Common myeloid progenitor, CD34-positive (primary cell): ENCODE data around the gene POU2AF3.

Source experiments
- CTCF ChIA-PET: fragments of 350-600 bp; sonication (Branson Sonifier 250); formaldehyde crosslinking; loops from one replicate; lab custom pipeline; 2021; ENCODE audit warnings: antibody characterized with exemption; lab: Charles Lee
- POLR2A ChIA-PET: fragments of 350-600 bp; sonication (Branson Sonifier 250); formaldehyde crosslinking; loops from one replicate; lab custom pipeline; 2021; ENCODE audit warnings: antibody characterized with exemption; lab: Charles Lee
- DNase-seq, 3 donors: peaks; one replicate each; pipeline versions ENCODE4 v3.0.0 to v3.0.0-alpha.2; 2013
- H3K27ac ChIP-seq, 2 experiments: 1 replicate in 1 of 2; 2 replicates in 1 of 2; pipeline ENCODE4 v1.7.0; 2013; ENCODE audit warnings: inconsistent platforms in 2 of 2, low read length in 2 of 2, mild to moderate bottlenecking in 2 of 2, low read depth in 1 of 2, moderate library complexity in 1 of 2; ENCODE audit not compliant: severe bottlenecking in 2 of 2, insufficient read depth in 1 of 2, poor library complexity in 1 of 2
- H3K27me3 ChIP-seq, 5 experiments: replicated peaks in 2 of 5; 1 replicate in 3 of 5; 2 replicates in 2 of 5; pipeline versions ENCODE4 v1.6.1 to v1.7.0; 2013; ENCODE audit warnings: low read length in 4 of 5, mild to moderate bottlenecking in 2 of 5, moderate library complexity in 2 of 5, inconsistent platforms in 1 of 5; ENCODE audit not compliant: insufficient read depth in 5 of 5, control insufficient read depth in 4 of 5
- H3K36me3 ChIP-seq, 4 experiments: 1 replicate in 2 of 4; 2 replicates in 2 of 4; pipeline versions ENCODE4 v1.6.1 to v1.7.0; 2013; ENCODE audit warnings: low read length in 3 of 4, control low read depth in 1 of 4, mild to moderate bottlenecking in 1 of 4; ENCODE audit not compliant: control insufficient read depth in 4 of 4, insufficient read depth in 4 of 4
- H3K4me1 ChIP-seq, 4 experiments: 1 replicate in 3 of 4; 2 replicates in 1 of 4; pipeline versions ENCODE4 v1.6.1 to v1.7.1; 2013; ENCODE audit warnings: low read length in 3 of 4, mild to moderate bottlenecking in 3 of 4, control low read depth in 1 of 4, inconsistent platforms in 1 of 4, moderate library complexity in 1 of 4; ENCODE audit not compliant: control insufficient read depth in 4 of 4, insufficient read depth in 4 of 4; ENCODE audit errors: control extremely low read depth in 1 of 4
- H3K4me3 ChIP-seq, 7 experiments: 1 replicate in 4 of 7; 2 replicates in 3 of 7; pipeline versions ENCODE4 v1.5.1 to v1.7.0; 2013; ENCODE audit warnings: mild to moderate bottlenecking in 7 of 7, low read length in 6 of 7, moderate library complexity in 6 of 7, inconsistent platforms in 2 of 7, low read depth in 2 of 7, control low read depth in 1 of 7; ENCODE audit not compliant: insufficient read depth in 4 of 7, control insufficient read depth in 1 of 7; ENCODE audit errors: extremely low read depth in 1 of 7
- H3K9me3 ChIP-seq, 5 experiments: 1 replicate in 4 of 5; 2 replicates in 1 of 5; pipeline versions ENCODE4 v1.6.1 to v1.7.1; 2013; ENCODE audit warnings: low read length in 4 of 5, mild to moderate bottlenecking in 2 of 5, inconsistent platforms in 1 of 5, low read depth in 1 of 5, moderate library complexity in 1 of 5; ENCODE audit not compliant: control insufficient read depth in 4 of 5, insufficient read depth in 2 of 5; ENCODE audit errors: control extremely low read depth in 1 of 5
- WGBS: methylation state at CpG from one replicate; pipeline ENCODE4 v1.1.5; 2013; ENCODE audit not compliant: insufficient coverage; 5-methylcytosine and 5-hydroxymethylcytosine counted together

POU2AF3 gene

GRCh38 chr11:111305162-111305802, 6.9 kb downstream of the POU2AF3 start:
- no peak for DNase-seq
- no peaks in the 10 kb centered on the region for H3K36me3 ChIP-seq
- H3K4me3 ChIP-seq, result no peak overlapping the region
- no peaks in the 10 kb centered on the region for H3K4me1 ChIP-seq
- WGBS, result 98% methylated on average over 4 of the region's 5 CpGs
- no peaks in the 10 kb centered on the region for H3K9me3 ChIP-seq
- peaks cover 2 to 32% (median 14%) of the 10 kb centered on the region in 5 experiments for H3K27me3 ChIP-seq
- no peak overlapping the region for H3K27ac ChIP-seq
- ChIA-PET POLR2A (no interaction called here), CTCF (interaction anchor here (1.2 kb wide), 1 partner anchor 27 kb away, joined by 5 read pairs; no protein-coding TSS in a partner anchor)

DNA sequence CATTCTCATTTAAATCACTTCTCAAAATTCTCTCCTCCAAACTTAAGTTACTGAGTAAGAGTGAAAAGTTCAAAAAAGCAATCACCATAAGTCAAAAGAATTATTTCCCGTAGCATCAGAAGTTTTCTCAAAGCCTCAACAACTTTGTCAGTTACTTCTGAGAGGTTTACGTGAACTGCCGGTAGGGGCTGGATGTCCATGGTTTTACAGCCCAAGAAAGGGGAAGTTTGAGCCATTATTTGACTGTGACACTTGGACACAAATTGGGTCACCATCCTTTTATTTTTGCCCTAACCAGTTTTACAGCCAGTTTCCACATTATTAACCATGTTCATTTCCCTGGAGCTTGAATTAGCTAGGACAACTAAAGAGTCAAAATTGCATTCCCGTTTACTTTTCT, 7.5 kb downstream of the POU2AF3 start:
- no peaks in the 10 kb centered on the region for H3K36me3 ChIP-seq
- no peaks in the 10 kb centered on the region for H3K4me1 ChIP-seq
- peak; percentile 14 to 64 (median 58) for DNase-seq
- ChIA-PET POLR2A (no interaction called here), CTCF (interaction anchor here (1.2 kb wide), 1 partner anchor 27 kb away, joined by 5 read pairs; no protein-coding TSS in a partner anchor)
- H3K4me3 ChIP-seq, result no peak overlapping the region
- peaks cover 2 to 26% (median 14%) of the 10 kb centered on the region in 5 experiments for H3K27me3 ChIP-seq
- H3K9me3 ChIP-seq, result no peaks in the 10 kb centered on the region
- H3K27ac ChIP-seq, result no peak overlapping the region
- WGBS, result 65% methylated on average over 2 of the region's 4 CpGs

- peaks cover 0 to 22% (median 12%) of the 10 kb centered on the region in 5 experiments for H3K27me3 ChIP-seq
- POLR2A ChIA-PET, result no interaction called here
- H3K4me1 ChIP-seq, result no peaks in the 10 kb centered on the region
- no peak for DNase-seq
- no peak overlapping the region for H3K4me3 ChIP-seq
- H3K27ac ChIP-seq, result no peak overlapping the region
- H3K36me3 ChIP-seq, result no peaks in the 10 kb centered on the region
- CTCF ChIA-PET, result interaction anchor here (1.2 kb wide), 1 partner anchor 26 kb away, joined by 5 read pairs; no protein-coding TSS in a partner anchor
- WGBS, result 100% methylated on average over 4 of the region's 5 CpGs
- H3K9me3 ChIP-seq, result no peaks in the 10 kb centered on the region
Measured at GRCh38 chr11:111306321-111306720, 8.0 kb downstream of the POU2AF3 start.

DNA sequence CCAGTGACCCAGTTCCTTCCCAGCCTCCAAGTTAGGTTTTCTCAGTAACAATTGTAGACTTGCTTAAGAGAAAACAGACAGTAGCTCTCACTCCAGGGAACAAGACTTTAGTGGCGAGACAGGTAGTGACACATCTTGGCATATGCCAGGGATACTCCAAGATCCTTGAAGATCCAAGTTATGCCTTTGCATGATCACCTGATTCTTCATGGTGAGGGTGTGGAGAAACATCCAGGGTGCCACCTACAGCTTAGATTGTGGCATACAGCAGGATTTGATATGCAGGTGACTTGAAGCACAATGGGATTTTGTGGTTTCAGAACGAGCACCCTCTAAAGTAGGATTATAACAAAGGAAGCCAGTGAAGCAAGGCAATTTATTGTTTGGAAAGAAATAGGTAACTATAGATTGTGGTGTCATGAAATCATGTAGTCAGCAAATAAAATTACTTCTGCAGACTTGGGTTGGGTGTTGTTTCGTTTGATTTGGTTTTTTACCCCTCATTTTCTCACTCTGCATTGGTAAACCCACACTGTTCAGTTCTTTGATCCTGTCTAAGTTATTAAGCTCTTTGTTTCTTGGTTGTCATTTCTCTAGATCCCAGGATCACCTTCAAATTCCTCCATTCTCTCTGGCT, 9.2 kb downstream of the POU2AF3 start:
- Histone ChIP-seq H3K27me3 (peaks cover 0 to 17% (median 7%) of the 10 kb centered on the region in 5 experiments), H3K4me1 (no peaks in the 10 kb centered on the region), H3K36me3 (no peaks in the 10 kb centered on the region), H3K27ac (no peak overlapping the region), H3K4me3 (no peak overlapping the region), H3K9me3 (no peaks in the 10 kb centered on the region)
- no peak for DNase-seq
- ChIA-PET CTCF (no interaction called here), POLR2A (no interaction called here)
- 85% methylated on average over 2 of the region's 3 CpGs for WGBS

DNA sequence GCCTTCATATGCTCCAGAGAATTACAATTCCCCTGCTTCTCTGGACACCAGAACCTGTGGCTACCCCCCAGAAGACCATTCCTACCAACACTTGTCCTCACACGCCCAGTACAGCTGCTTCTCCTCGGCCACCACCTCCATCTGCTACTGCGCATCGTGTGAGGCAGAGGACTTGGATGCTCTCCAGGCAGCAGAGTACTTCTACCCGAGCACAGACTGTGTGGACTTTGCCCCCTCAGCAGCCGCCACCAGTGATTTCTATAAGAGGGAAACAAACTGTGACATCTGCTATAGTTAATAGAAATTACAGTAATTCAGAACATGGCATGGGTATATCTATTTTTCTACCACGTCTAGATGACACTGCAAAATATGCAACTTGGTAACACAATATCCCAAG, 9.8 kb downstream of the POU2AF3 start:
- peaks cover 0 to 14% (median 5%) of the 10 kb centered on the region in 5 experiments for H3K27me3 ChIP-seq
- no peak overlapping the region for H3K27ac ChIP-seq
- no peak overlapping the region for H3K4me3 ChIP-seq
- ChIA-PET CTCF (no interaction called here), POLR2A (no interaction called here)
- no peaks in the 10 kb centered on the region for H3K4me1 ChIP-seq
- no peaks in the 10 kb centered on the region for H3K36me3 ChIP-seq
- DNase-seq, result no peak
- 95% methylated on average over 5 of the region's 7 CpGs for WGBS
- H3K9me3 ChIP-seq, result no peaks in the 10 kb centered on the region

DNA sequence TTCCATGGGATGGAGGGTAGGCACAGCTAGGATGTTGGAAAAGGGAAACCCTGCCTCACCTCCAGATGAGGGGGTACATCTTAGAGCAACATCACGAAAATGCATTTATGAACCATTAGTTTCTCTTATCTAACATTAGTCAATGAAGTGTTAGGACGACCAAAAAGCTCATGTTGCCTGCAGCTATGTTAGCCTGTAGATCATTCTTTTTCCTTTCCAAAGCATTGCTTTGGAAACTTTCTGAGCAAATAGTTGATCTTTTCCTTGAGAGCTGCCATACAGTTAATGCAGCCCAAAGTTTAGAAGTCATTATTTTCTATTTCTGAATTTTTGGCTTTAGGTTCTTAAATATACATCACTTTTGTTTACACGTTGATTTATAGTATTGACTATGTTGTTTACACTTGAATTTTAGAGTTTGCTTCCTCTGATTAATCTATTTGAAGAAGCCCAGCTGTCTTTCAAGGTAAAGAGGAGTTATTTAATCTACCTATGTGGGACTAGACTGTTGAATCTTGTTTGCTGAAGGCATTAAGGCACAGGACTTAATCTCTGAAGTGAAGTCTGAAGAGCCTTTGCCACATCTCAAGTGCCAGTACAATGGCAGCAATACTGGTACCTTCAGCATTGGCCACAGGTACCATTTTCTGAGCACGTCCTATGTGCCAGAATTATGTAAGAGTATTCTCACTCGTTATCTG, 11.0 kb downstream of the POU2AF3 start:
- no peaks in the 10 kb centered on the region for H3K4me1 ChIP-seq
- H3K27ac ChIP-seq, result no peak overlapping the region
- no peaks in the 10 kb centered on the region for H3K9me3 ChIP-seq
- CTCF ChIA-PET, result interaction anchor here (1.4 kb wide), 1 partner anchor 10 kb away, joined by 3 read pairs; no protein-coding TSS in a partner anchor
- no peak for DNase-seq
- H3K27me3 ChIP-seq, result peaks cover 0 to 13% (median 5%) of the 10 kb centered on the region in 5 experiments
- 98% methylated on average over 4 of the region's 5 CpGs for WGBS
- POLR2A ChIA-PET, result no interaction called here
- no peaks in the 10 kb centered on the region for H3K36me3 ChIP-seq
- no peak overlapping the region for H3K4me3 ChIP-seq

DNA sequence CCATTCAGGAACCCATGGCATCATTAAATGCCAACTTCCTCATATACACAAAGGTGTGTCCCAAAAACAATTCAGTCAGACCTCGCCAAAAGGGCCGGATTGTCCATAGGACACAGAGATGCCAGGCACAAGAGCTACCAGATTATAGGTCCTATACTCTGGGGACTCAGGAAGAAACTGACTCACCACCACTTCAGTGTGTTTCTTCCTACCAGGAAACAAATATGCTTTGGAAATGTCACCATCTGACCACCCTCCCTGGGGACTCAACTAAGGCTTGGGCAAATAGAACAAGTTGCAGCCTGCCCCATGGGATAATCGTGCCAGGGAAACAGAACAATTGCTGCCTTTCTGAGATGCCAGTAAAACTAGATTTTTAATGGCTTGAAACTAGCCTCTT, 11.7 kb downstream of the POU2AF3 start:
- Histone ChIP-seq H3K9me3 (no peaks in the 10 kb centered on the region), H3K4me3 (no peak overlapping the region), H3K4me1 (no peaks in the 10 kb centered on the region), H3K27me3 (peaks cover 0 to 10% (median 3%) of the 10 kb centered on the region in 5 experiments), H3K27ac (no peak overlapping the region), H3K36me3 (no peaks in the 10 kb centered on the region)
- CTCF ChIA-PET, result no interaction called here
- WGBS, result 74% methylated on average over 3 of the region's 3 CpGs
- POLR2A ChIA-PET, result no interaction called here
- DNase-seq, result no peak
